NCI-H1417 treated with DMSO at 0.1 percent for 48 hours (cell line): ENCODE data around the gene FBXL5.

ENCODE experiments used
- DNase-seq: peaks from one replicate; lab custom pipeline; 2025; lab: John Stamatoyannopoulos, UW

The FBXL5 gene

GRCh38 chr4:15558561-15558960 lies 96.6 kb downstream of the FBXL5 start:
- DNase-seq = no peak

GRCh38 chr4:15557786-15558550 lies 97.2 kb downstream of the FBXL5 start:
- no peak for DNase-seq

GRCh38 chr4:15556511-15557092 lies 98.6 kb downstream of the FBXL5 start:
- DNase-seq = no peak
